B cell (primary cell): ENCODE data around the gene ARG1. TPM values are rescaled to one million over a fixed set of nuclear protein-coding genes. Genes with fewer than 3 reads are reported as not detected.

Experiments used
- ATAC-seq: fragments of 200-7000 bp; cut with Tn5 transposase; one replicate; pipeline ENCODE4 v1.10.0; 2021; ENCODE audit warnings: low read depth, mild to moderate bottlenecking, moderate number of reproducible peaks, moderate library complexity
- CTCF ChIA-PET: fragments of 350-600 bp; sonication (Branson Sonifier 250); formaldehyde crosslinking; loops from one replicate; lab custom pipeline; 2021; ENCODE audit warnings: antibody characterized with exemption, inconsistent platforms; lab: Charles Lee
- POLR2A ChIA-PET: fragments of 350-600 bp; sonication (Branson Sonifier 250); formaldehyde crosslinking; loops from one replicate; lab custom pipeline; 2021; ENCODE audit warnings: antibody characterized with exemption; lab: Charles Lee
- DNase-seq: peaks from one replicate; pipeline ENCODE4 v3.0.0; 2013
- H2AFZ ChIP-seq: 2 replicates; pipeline ENCODE4 v1.6.1; 2012; ENCODE audit warnings: mild to moderate bottlenecking, low read depth, low read length; ENCODE audit not compliant: insufficient read depth, poor library complexity, severe bottlenecking
- H3K27ac ChIP-seq, 2 donors: 1 replicate in 1 of 2; 2 replicates in 1 of 2; pipeline ENCODE4 v1.5.1; 2012 to 2013; ENCODE audit warnings: low read length in 2 of 2, mild to moderate bottlenecking in 2 of 2, moderate library complexity in 1 of 2
- H3K27me3 ChIP-seq, 4 experiments: fragments of 200-600 bp in 1 of 4; sonication (generic) in 1 of 4; replicated peaks in 1 of 4; 1 replicate in 2 of 4; 2 replicates in 2 of 4; pipeline versions ENCODE4 v1.6.1 to v1.7.0; 2013 to 2016; ENCODE audit warnings: low read length in 3 of 4, mild to moderate bottlenecking in 2 of 4, mixed read lengths in 1 of 4, moderate library complexity in 1 of 4; ENCODE audit not compliant: insufficient read depth in 4 of 4, control insufficient read depth in 3 of 4; ENCODE audit errors: control extremely low read depth in 1 of 4
- H3K36me3 ChIP-seq, 2 experiments: replicated peaks in 1 of 2; 1 replicate in 1 of 2; 2 replicates in 1 of 2; pipeline versions ENCODE4 v1.6.1 to v1.7.1; 2013; ENCODE audit warnings: low read length in 1 of 2; ENCODE audit not compliant: insufficient read depth in 2 of 2, control insufficient read depth in 1 of 2; ENCODE audit errors: control extremely low read depth in 1 of 2, extremely low read depth in 1 of 2
- H3K4me1 ChIP-seq, 2 donors: fragments of 200-600 bp in 1 of 2; sonication (generic) in 1 of 2; 1 replicate in 1 of 2; 2 replicates in 1 of 2; pipeline versions ENCODE4 v1.5.1 to v1.6.1; 2013 to 2017; ENCODE audit warnings: low read length in 2 of 2; ENCODE audit not compliant: control insufficient read depth in 2 of 2, insufficient read depth in 2 of 2
- H3K4me2 ChIP-seq: replicated peaks from 2 replicates; pipeline ENCODE3; 2012; ENCODE audit warnings: mild to moderate bottlenecking, low read depth, low read length; ENCODE audit not compliant: poor library complexity, severe bottlenecking
- H3K4me3 ChIP-seq, 5 experiments: fragments of 200-600 bp in 1 of 5; sonication (generic) in 1 of 5; 1 replicate in 3 of 5; 2 replicates in 2 of 5; pipeline versions ENCODE4 v1.5.1 to v1.7.0; 2011 to 2016; ENCODE audit warnings: low read length in 4 of 5, mild to moderate bottlenecking in 4 of 5, low read depth in 2 of 5, control low read depth in 1 of 5, moderate library complexity in 1 of 5; ENCODE audit not compliant: insufficient read depth in 1 of 5; ENCODE audit errors: control extremely low read depth in 1 of 5, extremely low read depth in 1 of 5
- H3K79me2 ChIP-seq: fragments of 200-600 bp; sonication (generic); one replicate; pipeline ENCODE4 v1.6.0; 2016; ENCODE audit warnings: low read length; ENCODE audit not compliant: control insufficient read depth, insufficient read depth
- H3K9ac ChIP-seq: fragments of 200-600 bp; sonication (generic); 2 replicates; pipeline ENCODE4 v1.6.1; 2017; ENCODE audit warnings: mild to moderate bottlenecking, low read length, moderate library complexity
- H3K9me3 ChIP-seq, 3 donors: one replicate each; pipeline versions ENCODE4 v1.6.1 to v1.7.1; 2013; ENCODE audit warnings: low read length in 2 of 3; ENCODE audit not compliant: control insufficient read depth in 2 of 3, insufficient read depth in 1 of 3; ENCODE audit errors: control extremely low read depth in 1 of 3
- H4K20me1 ChIP-seq: 2 replicates; pipeline ENCODE4 v1.6.0; 2012; ENCODE audit warnings: mild to moderate bottlenecking, low read length; ENCODE audit not compliant: insufficient read depth, control insufficient read depth, poor library complexity, severe bottlenecking
- H3K27ac Mint-ChIP-seq: one replicate; pipeline ENCODE4 v1.8.0; 2021; ENCODE audit warnings: mixed read lengths
- H3K27me3 Mint-ChIP-seq: one replicate; pipeline ENCODE4 v1.8.0; 2021; ENCODE audit warnings: mixed read lengths
- H3K4me1 Mint-ChIP-seq: one replicate; pipeline ENCODE4 v1.8.0; 2021; ENCODE audit warnings: mixed read lengths
- H3K4me3 Mint-ChIP-seq: one replicate; pipeline ENCODE4 v1.8.0; 2021; ENCODE audit warnings: mixed read lengths
- H3K9me3 Mint-ChIP-seq: one replicate; pipeline ENCODE4 v1.8.0; 2022; ENCODE audit warnings: mixed read lengths; ENCODE audit not compliant: insufficient read depth
- CTCF ChIP-seq: fragments of 200-600 bp; IDR thresholded peaks from one replicate; pipeline ENCODE4 v1.8.0; 2022; ENCODE audit warnings: antibody characterized with exemption, mild to moderate bottlenecking
- EZH2 ChIP-seq: IDR thresholded peaks from 2 replicates; pipeline ENCODE4 v1.6.1; 2012; ENCODE audit warnings: borderline replicate concordance, low read depth, mild to moderate bottlenecking, moderate library complexity, low read length; ENCODE audit not compliant: insufficient read depth, poor library complexity, severe bottlenecking
- WGBS: methylation state at CpG from one replicate; pipeline ENCODE4 v1.1.5; 2013; ENCODE audit warnings: missing lambda C conversion rate; ENCODE audit not compliant: insufficient coverage; 5-methylcytosine and 5-hydroxymethylcytosine counted together
- intact Hi-C: fragments of 100-400 bp; cut with micrococcal nuclease; formaldehyde crosslinking; loops from one replicate; pipeline ENCODE4 v1.10.0; 2022
- polyA plus RNA-seq: library from polyadenylated mRNA; depleted of rRNA; stranded (reverse); fragments of >200 nt; gene quantifications from 2 replicates; pipeline ENCODE4 v1.2.3, GENCODE V29; 2012
- total RNA-seq, 2 donors: library from RNA; stranded (reverse); fragments of 120-200 nt in 1 of 2; gene quantifications; 1 replicate in 1 of 2; 2 replicates in 1 of 2; pipeline versions ENCODE4 v1.2.3 to v1.2.4, GENCODE V29; 2013 to 2022

ARG1 gene
- total and polyA plus RNA-seq, 2 donors (not counting 1 experiment from before 2014, with no cell fraction given) = not detected

DNA sequence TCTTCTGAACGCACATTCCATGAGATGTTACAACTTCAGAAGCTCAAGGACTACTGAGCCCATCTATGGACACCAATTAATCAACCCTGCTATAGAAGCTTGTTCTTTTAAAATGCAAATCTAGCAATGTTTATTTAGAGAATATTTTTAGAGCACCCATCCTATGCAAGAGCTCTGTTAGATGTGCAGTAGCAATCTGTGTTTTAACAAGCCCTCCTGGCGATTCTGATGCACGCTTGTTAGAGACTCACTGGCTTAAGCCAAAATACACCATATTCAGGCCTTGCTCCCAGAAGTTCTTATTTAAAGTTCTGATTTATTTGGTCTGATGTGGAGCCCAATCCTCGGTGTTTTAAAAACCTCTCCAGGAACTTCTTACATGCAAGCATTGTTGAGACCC, 21.1 kb upstream of the ARG1 start:
- Mint-ChIP-seq H3K4me1 (no peaks in the 10 kb centered on the region), H3K4me3 (no peak overlapping the region), H3K27me3 (peaks cover 8% of the 10 kb centered on the region), H3K9me3 (peaks cover 3% of the 10 kb centered on the region), H3K27ac (no peak overlapping the region)
- WGBS = no CpG with 5 or more reads among the region's 4 CpGs
- Histone ChIP-seq H3K9me3 (no peaks in the 10 kb centered on the region), H2AFZ (no peak overlapping the region), H3K79me2 (no peaks in the 10 kb centered on the region), H4K20me1 (no peaks in the 10 kb centered on the region), H3K27ac (no peak overlapping the region), H3K27me3 (no peaks in the 10 kb centered on the region), H3K9ac (no peak overlapping the region), H3K4me3 (no peak overlapping the region), H3K4me1 (no peaks in the 10 kb centered on the region), H3K4me2 (no peak overlapping the region), H3K36me3 (no peaks in the 10 kb centered on the region)
- ATAC-seq (no peak), DNase-seq (no peak)
- intact Hi-C loops = no loop called here
- ChIA-PET POLR2A (no interaction called here), CTCF (no interaction called here)
- no peak for TF ChIP-seq EZH2
- TF ChIP-seq CTCF = no peak

DNA sequence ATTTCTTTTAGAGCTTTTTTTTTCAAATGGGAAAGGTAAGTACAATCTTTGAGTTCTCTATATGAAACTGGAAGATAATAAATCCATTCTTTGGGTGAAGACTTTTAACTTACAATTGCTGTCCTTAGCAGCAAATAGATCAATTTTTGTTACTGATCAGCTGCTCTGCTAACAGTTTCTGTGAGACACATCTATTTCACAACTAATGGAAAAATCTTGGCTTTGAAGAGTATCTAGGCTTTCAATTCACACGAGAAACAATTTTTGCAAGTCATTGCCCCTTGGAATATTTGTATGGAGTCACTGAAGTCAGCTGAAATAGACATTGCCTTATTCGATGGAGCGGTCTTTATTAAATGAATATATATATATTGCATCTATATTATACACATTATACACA, 20.5 kb upstream of the ARG1 start:
- CTCF ChIA-PET = no interaction called here
- no CpG with 5 or more reads among the region's 3 CpGs for WGBS

More for the DNA sequence above, 20.5 kb upstream of the ARG1 start:
- Histone ChIP-seq H3K27me3 (no peaks in the 10 kb centered on the region), H3K4me1 (no peaks in the 10 kb centered on the region), H3K27ac (no peak overlapping the region), H3K4me2 (no peak overlapping the region), H3K9ac (no peak overlapping the region), H3K79me2 (no peaks in the 10 kb centered on the region), H3K9me3 (no peaks in the 10 kb centered on the region), H3K4me3 (no peak overlapping the region), H3K36me3 (no peaks in the 10 kb centered on the region), H2AFZ (no peak overlapping the region), H4K20me1 (no peaks in the 10 kb centered on the region)
- H3K27me3 Mint-ChIP-seq = peaks cover 4% of the 10 kb centered on the region
- no peak for TF ChIP-seq CTCF
- no peak for TF ChIP-seq EZH2
- no peaks in the 10 kb centered on the region for H3K4me1 Mint-ChIP-seq
- intact Hi-C loops = no loop called here
- POLR2A ChIA-PET = no interaction called here
- no peak overlapping the region for H3K27ac Mint-ChIP-seq
- H3K4me3 Mint-ChIP-seq = no peak overlapping the region
- DNase-seq (no peak), ATAC-seq (no peak)
- peaks cover 3% of the 10 kb centered on the region for H3K9me3 Mint-ChIP-seq
